Measurements from ENCODE around the gene IL3. TPM values are rescaled to one million over a fixed set of nuclear protein-coding genes. Genes with fewer than 3 reads are reported as not detected.
A peak's percentile ranks its signal among the peaks of the same experiment; 100 is the strongest.

IL3 gene
- total RNA-seq, 2 donors from 2014 or later: 0.36 TPM; not detected in 1

DNA sequence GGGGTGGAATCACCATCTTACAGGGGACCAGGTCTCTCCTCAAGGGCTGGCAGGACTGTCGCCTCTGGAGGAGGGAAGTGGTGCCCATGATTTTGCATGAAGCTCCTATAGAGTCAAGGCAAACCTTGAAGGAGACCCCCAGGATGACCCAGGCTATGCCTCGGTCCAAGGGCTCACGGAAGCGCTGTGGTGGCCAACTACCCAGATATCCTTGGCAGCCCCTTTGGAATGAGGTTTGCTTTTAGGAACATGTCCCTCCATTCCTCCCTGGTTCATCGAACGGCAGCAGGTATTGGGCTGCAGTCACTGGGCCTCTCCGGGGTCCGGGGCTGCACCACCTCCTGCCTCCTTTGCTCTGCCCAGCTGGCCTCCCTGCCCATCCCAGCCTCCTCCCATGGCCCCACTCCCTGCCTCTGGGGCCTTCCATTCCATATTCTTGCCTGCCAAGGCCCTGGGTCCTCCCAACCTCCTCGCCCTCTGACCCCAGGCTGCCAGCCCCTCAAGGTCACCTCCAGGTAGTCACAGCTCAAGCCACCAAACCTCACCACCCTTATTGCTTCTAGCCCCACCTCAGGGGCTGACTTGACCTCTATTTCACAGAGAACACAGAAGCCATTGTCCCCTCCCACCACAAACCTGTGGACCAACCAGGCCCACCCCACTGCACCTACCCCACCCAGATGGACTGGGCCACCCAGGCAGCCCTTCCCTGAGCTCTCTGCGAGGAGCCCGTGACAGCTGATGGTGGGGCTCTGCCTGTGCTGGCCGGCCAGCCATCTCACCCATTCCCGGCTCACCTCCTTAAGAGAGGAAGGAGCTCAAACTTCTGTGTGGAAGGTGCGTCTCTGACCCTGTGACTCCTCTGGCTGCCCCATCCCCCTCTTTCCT lies 3.6 kb upstream of the IL3 start:
- Mint-ChIP-seq H3K27me3 (peaks cover 0 to 3% of the 10 kb centered on the region in 2 donors), H3K36me3 (no peaks in the 10 kb centered on the region), H3K27ac (peak overlapping the region; percentile 3 to 26), H3K9me3 (no peaks in the 10 kb centered on the region), H3K4me1 (ENCODE audit: low read depth in 2 of 2) (peaks cover 30 to 38% of the 10 kb centered on the region in 2 donors), H3K4me3 (no peak overlapping the region)
- DNase-seq (ENCODE audit: low spot score) (peak; percentile 49), ATAC-seq (no peak)

DNA sequence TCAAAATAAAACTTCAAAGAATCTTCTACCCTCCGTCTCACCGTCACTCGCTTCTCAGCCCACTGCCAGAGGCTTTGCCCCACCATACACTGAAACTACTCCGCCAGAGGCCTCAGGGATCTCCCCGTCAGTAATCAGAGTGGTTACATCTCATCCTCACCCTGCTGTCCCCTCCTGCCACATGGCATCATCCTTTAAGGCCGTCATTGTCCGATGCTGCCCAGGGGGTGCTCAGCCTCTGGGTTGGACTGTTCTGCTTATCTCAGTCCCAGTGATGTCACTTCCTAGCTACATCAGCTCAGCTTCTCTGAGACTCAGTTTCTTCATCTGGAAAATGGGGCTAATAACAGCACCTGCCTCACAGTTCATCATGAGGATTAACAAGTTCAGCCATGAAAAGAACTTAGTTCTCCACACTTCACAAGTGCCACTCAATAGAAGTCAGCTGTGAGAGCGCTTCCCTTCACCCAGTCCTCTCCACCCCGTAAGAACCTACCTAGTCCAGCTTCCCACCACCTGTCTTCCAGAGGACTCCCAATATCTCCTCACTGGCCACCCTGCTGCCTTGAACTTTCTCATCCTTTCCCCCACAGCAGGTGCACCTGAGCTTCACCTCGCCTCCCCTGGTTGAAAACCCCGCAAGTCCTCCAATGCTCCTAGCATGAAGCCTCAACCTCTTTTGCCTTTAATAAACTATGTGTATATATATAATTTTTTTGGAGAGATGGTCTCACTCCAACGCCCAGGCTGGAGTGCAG lies 2.8 kb upstream of the IL3 start:
- H3K27ac Mint-ChIP-seq: peak overlapping the region; percentile 3 to 26
- peak; percentile 60 for DNase-seq (ENCODE audit: low spot score)
- no peak for ATAC-seq
- peaks cover 30 to 38% of the 10 kb centered on the region in 2 donors for H3K4me1 Mint-ChIP-seq (ENCODE audit: low read depth in 2 of 2)
- H3K4me3 Mint-ChIP-seq: no peak overlapping the region
- peaks cover 0 to 3% of the 10 kb centered on the region in 2 donors for H3K27me3 Mint-ChIP-seq
- H3K9me3 Mint-ChIP-seq: no peaks in the 10 kb centered on the region
- H3K36me3 Mint-ChIP-seq: no peaks in the 10 kb centered on the region

DNA sequence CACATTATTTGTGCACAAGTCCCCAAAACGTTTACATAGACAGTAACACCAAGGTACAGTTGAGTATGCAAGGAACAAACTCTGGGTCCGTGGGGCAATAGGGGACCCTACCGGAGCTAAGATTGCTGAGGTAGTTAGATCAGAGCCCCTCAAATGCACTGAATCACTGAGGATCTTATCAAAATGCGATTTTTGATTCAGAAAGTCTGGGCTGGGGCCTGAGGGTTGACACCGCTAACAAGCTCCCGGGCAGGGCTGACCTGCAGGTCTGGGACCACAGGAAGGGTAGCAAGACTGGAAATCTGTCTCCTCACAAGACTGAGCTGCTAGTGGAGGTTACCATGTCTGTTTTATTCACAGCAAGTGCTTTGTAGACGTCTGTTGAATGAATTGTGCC lies 1.8 kb upstream of the IL3 start:
- Mint-ChIP-seq H3K27me3 (peaks cover 0 to 3% of the 10 kb centered on the region in 2 donors), H3K9me3 (no peaks in the 10 kb centered on the region), H3K4me3 (no peak overlapping the region), H3K36me3 (no peaks in the 10 kb centered on the region), H3K4me1 (ENCODE audit: low read depth in 2 of 2) (peaks cover 36 to 38% of the 10 kb centered on the region in 2 donors), H3K27ac (no peak overlapping the region)
- no peak for ATAC-seq
- no peak for DNase-seq (ENCODE audit: low spot score)

DNA sequence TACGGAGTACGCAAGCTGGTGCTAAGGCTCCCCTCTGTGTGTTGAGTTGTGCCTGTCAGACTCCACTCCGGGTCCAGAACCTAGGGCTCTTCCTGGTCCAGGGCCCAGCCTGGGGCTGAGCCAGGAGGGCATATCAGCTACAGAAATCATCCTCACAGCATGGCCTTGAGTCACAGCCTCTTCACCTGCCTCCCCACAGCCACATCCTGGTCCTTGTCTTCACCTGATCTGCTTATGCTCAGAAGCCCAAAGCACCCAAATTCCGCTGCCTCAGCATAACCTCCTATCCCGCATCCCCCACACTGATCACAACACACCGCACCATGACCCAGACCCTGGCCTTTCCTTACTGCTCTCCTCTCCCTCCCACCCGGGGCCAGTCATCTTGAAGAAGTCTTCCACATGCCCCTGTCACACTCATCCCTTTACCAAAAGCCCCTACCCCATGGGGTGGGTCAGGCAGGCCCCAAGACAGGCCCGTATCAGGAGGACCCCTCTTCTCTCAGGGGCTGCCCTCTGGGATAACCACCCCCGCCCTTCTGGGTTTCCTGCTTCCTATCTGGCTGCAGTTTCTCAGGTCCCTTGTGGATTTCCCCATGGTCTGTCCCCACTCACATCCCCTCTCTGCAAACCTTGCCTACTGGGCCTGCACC lies 1.3 kb upstream of the IL3 start:
- peaks cover 40 to 41% of the 10 kb centered on the region in 2 donors for H3K4me1 Mint-ChIP-seq (ENCODE audit: low read depth in 2 of 2)

DNA sequence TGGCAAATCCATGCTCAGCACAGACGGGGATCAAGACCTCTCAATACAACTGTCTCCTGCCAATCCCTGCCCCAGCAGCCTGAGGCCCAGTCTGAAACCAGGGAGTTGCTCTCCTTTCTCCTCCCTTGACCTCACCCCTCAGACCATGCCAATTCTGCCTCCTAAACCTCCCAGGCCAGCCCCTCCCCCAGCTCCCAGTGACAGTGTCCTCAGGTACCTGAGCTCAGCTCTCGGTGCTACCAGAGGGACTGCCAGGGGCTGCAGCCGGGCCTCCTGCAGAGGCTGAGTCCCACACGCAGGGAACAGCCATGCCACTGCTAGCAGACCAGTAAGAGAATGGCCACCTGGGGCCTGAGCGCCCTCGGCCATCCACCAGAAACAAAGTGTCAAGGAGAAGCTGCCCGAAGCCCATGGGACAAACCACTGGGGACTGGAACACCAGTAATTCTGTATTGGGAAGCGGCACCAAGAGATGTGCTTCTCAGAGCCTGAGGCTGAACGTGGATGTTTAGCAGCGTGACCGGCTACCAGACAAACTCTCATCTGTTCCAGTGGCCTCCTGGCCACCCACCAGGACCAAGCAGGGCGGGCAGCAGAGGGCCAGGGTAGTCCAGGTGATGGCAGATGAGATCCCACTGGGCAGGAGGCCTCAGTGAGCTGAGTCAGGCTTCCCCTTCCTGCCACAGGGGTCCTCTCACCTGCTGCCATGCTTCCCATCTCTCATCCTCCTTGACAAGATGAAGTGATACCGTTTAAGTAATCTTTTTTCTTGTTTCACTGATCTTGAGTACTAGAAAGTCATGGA lies 557 bp upstream of the IL3 start:
- Mint-ChIP-seq H3K9me3 (no peaks in the 10 kb centered on the region), H3K4me3 (no peak overlapping the region), H3K27me3 (peaks cover 0 to 3% of the 10 kb centered on the region in 2 donors), H3K36me3 (no peaks in the 10 kb centered on the region), H3K27ac (peak overlapping the region in 1 of 2 donors; percentile 82), H3K4me1 (ENCODE audit: low read depth in 2 of 2) (peaks cover 43 to 45% of the 10 kb centered on the region in 2 donors)
- ATAC-seq (no peak), DNase-seq (ENCODE audit: low spot score) (peak; percentile 53)

More for the DNA sequence above, 1.3 kb upstream of the IL3 start:
- Mint-ChIP-seq H3K27me3 (peaks cover 0 to 3% of the 10 kb centered on the region in 2 donors), H3K9me3 (no peaks in the 10 kb centered on the region), H3K4me3 (no peak overlapping the region), H3K36me3 (no peaks in the 10 kb centered on the region), H3K27ac (peak overlapping the region in 1 of 2 donors; percentile 54)
- peak; percentile 57 for DNase-seq (ENCODE audit: low spot score)
- no peak for ATAC-seq

DNA sequence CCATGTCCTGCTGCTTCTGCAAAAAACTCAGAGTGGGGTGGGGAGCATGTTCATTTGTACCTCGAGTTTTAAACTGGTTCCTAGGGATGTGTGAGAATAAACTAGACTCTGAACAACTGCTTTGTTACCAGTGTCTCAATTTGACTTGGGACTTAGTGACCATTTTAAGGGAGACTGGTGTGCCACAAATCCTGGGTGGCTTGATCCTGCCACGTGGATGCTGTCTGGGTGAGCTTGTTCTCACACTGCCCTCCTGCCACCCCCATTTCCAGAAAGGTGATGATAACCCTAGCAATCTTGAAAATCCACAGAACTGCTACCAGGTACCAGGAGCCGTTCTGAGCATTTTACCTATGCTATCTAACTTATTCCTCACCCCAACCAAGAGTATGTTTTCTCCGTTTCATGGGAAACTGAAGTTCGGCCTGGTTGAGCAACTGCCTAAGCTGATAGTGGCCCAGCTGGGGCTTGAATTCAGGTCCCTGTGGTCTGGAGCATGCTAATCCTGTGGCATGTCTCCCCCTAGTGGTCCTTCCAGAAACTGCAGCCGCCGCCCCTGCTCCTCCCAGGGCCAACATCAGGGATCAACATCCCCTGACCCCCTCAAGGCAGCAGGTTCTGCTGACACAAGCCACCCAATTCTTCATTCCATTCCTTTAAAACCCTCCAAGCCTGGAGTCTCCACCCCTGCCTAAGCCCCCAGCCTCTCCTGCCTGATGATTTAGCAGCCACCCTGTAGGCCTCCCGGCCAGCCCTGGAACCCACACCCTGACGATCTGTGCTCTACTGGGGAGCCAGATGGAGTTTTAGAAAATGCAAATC lies 2.8 kb downstream of the IL3 start:
- no peaks in the 10 kb centered on the region for H3K36me3 Mint-ChIP-seq
- H3K9me3 Mint-ChIP-seq: no peaks in the 10 kb centered on the region
- peak; percentile 77 for DNase-seq (ENCODE audit: low spot score)
- ATAC-seq: peak; percentile 70 to 75
- peak overlapping the region; percentile 39 to 60 for H3K27ac Mint-ChIP-seq
- peaks cover 0 to 5% of the 10 kb centered on the region in 2 donors for H3K27me3 Mint-ChIP-seq
- peaks cover 32 to 43% of the 10 kb centered on the region in 2 donors for H3K4me1 Mint-ChIP-seq (ENCODE audit: low read depth in 2 of 2)
- H3K4me3 Mint-ChIP-seq: no peak overlapping the region

DNA sequence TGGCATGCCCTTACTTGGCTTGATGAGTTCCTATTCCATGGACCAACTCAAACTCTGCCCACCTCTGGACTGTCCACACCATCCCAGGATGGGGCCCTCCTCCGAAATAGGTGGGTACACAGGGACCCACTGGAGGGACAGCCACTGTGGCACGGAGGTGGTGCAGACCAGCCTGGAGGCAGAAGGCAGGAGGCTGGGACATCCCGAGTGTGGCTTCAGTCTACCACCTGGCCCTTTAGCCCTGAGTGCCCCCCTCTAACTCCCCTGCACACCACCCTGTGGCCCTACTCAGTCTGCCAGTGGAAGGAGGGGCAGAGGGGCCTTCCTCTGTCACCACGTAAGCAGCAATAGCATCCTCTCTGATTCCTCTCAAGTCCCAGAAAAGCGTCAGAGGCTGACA lies 3.7 kb downstream of the IL3 start:
- peaks cover 0 to 4% of the 10 kb centered on the region in 2 donors for H3K27me3 Mint-ChIP-seq
- ATAC-seq: no peak
- no peaks in the 10 kb centered on the region for H3K9me3 Mint-ChIP-seq
- no peak overlapping the region for H3K4me3 Mint-ChIP-seq
- H3K36me3 Mint-ChIP-seq: no peaks in the 10 kb centered on the region
- DNase-seq (ENCODE audit: low spot score): no peak
- peaks cover 33 to 46% of the 10 kb centered on the region in 2 donors for H3K4me1 Mint-ChIP-seq (ENCODE audit: low read depth in 2 of 2)
- H3K27ac Mint-ChIP-seq: peak overlapping the region; percentile 39 to 48

DNA sequence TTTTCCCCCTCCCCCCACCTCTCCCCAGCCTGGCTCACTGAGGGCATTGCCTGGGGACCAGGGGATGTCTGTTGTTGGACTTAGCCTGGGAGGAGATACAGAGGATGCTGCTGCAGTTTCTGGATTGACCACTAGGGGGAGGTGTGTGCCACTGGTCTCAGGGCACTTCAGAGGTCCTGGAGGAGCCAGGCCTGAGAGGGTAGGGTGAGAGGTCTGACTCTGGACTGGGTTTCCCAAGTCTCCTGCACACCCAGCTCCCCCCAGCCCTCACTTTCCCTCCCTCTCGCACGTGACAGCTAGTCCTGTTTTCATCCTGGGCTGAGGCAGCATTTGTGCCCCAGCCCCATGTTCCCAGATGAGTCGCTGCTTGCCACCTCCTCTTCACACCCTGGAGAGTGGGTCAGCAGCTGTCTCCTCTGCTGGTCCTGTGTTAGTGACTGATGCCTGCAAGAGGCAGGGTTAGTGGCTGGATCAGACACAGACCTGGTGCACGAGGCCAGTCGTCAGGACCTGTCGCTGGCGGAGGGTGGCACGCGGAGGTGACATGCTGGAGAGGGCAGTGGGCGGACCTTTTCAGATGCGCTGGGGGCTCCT lies 4.4 kb downstream of the IL3 start:
- Mint-ChIP-seq H3K27ac (peak overlapping the region in 1 of 2 donors; percentile 88), H3K36me3 (no peaks in the 10 kb centered on the region), H3K4me1 (ENCODE audit: low read depth in 2 of 2) (peaks cover 31 to 43% of the 10 kb centered on the region in 2 donors), H3K4me3 (no peak overlapping the region), H3K9me3 (no peaks in the 10 kb centered on the region), H3K27me3 (peaks cover 0 to 2% of the 10 kb centered on the region in 2 donors)
- ATAC-seq: peak; percentile 76 to 79
- peak; percentile 85 for DNase-seq (ENCODE audit: low spot score)

DNA sequence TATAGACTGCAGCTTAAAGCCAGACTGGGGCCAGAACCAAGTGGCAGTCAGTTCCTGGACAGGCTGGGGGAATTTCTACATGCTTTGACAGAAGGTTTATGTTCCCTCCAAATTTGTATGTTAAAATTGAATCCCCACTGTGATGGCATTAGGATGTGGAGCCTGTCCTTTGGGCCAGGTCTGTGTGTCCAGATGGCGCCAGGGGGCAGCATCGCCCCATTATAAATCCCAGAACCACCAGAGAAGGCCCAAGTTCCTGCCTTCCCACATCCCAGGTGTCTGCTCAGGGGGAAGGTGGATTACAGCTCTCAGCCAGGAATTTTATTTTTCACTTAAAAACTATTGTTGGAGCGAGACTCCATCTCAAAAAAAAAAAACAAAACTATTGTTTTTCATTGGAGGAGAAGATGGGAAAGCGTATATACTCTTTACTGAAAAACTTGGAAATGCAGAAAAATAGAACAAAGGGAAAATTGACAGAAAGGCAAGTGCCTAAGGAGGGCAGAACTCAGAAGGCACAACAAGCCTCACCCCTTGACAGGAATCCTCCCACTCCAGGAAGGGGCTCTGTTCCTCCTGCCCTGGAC lies 5.0 kb downstream of the IL3 start:
- Mint-ChIP-seq H3K27ac (peak overlapping the region; percentile 24 to 88), H3K9me3 (no peaks in the 10 kb centered on the region)
- peak; percentile 51 to 74 for ATAC-seq

DNA sequence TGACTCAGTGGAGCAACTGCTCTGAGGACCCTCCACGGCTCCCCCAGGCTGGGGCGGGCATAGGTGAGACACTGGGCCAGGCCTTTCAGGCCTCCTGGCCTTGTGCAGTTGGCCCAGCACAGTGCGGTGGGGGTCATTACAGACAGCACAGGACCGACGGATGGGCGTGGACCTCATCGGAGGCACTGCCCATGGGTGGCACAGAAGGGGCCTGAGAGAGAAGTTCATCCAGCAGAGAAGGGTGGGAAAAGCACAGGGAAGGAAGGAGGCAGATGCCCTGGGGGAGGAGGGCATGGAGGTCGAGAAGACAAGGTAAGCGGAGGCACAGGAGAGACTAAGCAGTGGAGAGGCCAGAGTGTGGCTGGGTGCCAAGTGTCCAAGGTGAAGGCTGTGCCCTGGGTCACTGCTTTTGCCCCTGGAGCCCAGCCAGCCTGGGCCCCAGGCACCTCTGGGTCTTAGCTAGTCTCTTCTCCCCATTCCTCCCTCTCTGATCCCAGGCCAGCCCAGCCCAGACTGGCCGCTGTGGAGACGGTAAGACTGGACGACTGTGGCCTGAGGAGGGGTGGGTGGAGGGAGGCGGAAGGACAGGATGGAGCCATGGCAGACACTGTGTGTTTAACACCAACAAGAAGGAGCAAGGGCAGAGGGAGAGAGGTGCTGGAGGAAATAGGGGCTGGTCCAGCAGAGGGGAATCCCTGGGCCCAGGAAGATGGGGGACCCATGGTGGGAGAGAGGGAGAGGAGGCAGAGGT lies 5.7 kb downstream of the IL3 start:
- H3K4me1 Mint-ChIP-seq (ENCODE audit: low read depth in 2 of 2): peaks cover 35 to 47% of the 10 kb centered on the region in 2 donors

More for the DNA sequence above, 5.0 kb downstream of the IL3 start:
- Mint-ChIP-seq H3K4me3 (no peak overlapping the region), H3K4me1 (ENCODE audit: low read depth in 2 of 2) (peaks cover 30 to 43% of the 10 kb centered on the region in 2 donors), H3K36me3 (no peaks in the 10 kb centered on the region), H3K27me3 (peaks cover 0 to 2% of the 10 kb centered on the region in 2 donors)
- peak; percentile 64 for DNase-seq (ENCODE audit: low spot score)

DNA sequence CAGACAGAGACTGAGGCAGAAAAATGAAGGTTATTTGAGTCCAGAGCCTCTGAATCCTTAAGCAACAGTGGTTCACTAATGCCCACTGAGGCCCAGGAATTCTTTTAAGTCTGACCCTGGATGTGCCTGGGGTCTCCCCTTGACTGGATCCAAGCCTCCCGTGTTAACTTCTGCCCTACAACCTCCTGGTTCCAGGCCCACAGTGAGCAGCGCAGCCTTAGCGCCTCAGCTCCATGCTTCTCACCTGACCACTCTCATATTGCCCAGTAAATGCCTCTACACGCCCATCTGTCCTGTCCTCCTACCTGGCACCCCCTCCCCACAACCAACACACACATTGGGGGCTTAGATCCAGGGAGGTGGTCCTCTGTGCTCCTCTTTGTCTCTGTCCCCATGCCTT lies 6.4 kb downstream of the IL3 start:
- Mint-ChIP-seq H3K4me3 (no peak overlapping the region), H3K36me3 (no peaks in the 10 kb centered on the region), H3K27me3 (peaks cover 0 to 2% of the 10 kb centered on the region in 2 donors), H3K27ac (peak overlapping the region in 1 of 2 donors; percentile 20), H3K9me3 (no peaks in the 10 kb centered on the region), H3K4me1 (ENCODE audit: low read depth in 2 of 2) (peaks cover 42 to 55% of the 10 kb centered on the region in 2 donors)
- ATAC-seq (no peak), DNase-seq (ENCODE audit: low spot score) (peak; percentile 29)

More for the DNA sequence above, 5.7 kb downstream of the IL3 start:
- Mint-ChIP-seq H3K9me3 (no peaks in the 10 kb centered on the region), H3K36me3 (no peaks in the 10 kb centered on the region), H3K4me3 (no peak overlapping the region), H3K27ac (peak overlapping the region; percentile 24 to 88), H3K27me3 (peaks cover 0 to 2% of the 10 kb centered on the region in 2 donors)
- ATAC-seq (no peak), DNase-seq (ENCODE audit: low spot score) (peak; percentile 58)

Measured in natural killer cell treated with Interleukin-12 subunit alpha and Interleukin-12 subunit beta and Interleukin-15 and Interleukin-18, amount 100 ng/mL, for 72 hours (primary cell).